PC-9 (cell line): ENCODE results near the gene KRTAP5-9. TPM values are rescaled to one million over a fixed set of nuclear protein-coding genes. Genes with fewer than 3 reads are reported as not detected.
"Not testable (repeated sequence)": the region's sequence is repeated elsewhere in the genome, so short reads cannot be mapped to it uniquely, and the experiment has no call there.

Experiments used
- BruUV-seq: library from RNA; stranded (reverse); fragments of 400-500 nt; replicated peaks from 2 replicates; lab custom pipeline; 2021; lab: Mats Ljungman, UMichigan
- CTCF ChIA-PET: fragments of 300-600 bp; sonication (Branson Sonifier 250); formaldehyde crosslinking; loops from one replicate; lab custom pipeline; 2022; ENCODE audit warnings: antibody characterized with exemption; lab: Charles Lee
- POLR2A ChIA-PET: fragments of 300-600 bp; sonication (Branson Sonifier 250); formaldehyde crosslinking; loops from one replicate; lab custom pipeline; 2022; ENCODE audit warnings: antibody characterized with exemption; ENCODE audit not compliant: unreplicated experiment; lab: Charles Lee
- DNase-seq, 2 experiments: peaks; one replicate each; pipeline versions ENCODE4 v3.0.0 to v3.0.0-alpha.2; 2015 to 2022; ENCODE audit warnings: mixed read lengths in 1 of 2
- H2AFZ ChIP-seq: fragments of 200-600 bp; sonication (generic); 2 replicates; pipeline ENCODE4 v1.8.1; 2017; ENCODE audit warnings: antibody characterized with exemption
- H3F3A ChIP-seq: fragments of 200-600 bp; sonication (generic); 2 replicates; pipeline ENCODE4 v1.8.1; 2017; ENCODE audit warnings: antibody characterized with exemption, mild to moderate bottlenecking, low read depth; ENCODE audit not compliant: insufficient read depth
- H3K27ac ChIP-seq: fragments of 200-600 bp; sonication (generic); 2 replicates; pipeline ENCODE4 v1.6.1; 2016; ENCODE audit warnings: mixed run types
- H3K27me3 ChIP-seq: fragments of 200-600 bp; sonication (generic); 2 replicates; pipeline ENCODE4 v1.6.1; 2016; ENCODE audit warnings: low read depth, mixed run types; ENCODE audit not compliant: insufficient read depth
- H3K36me3 ChIP-seq: fragments of 200-600 bp; sonication (generic); 2 replicates; pipeline ENCODE4 v1.6.1; 2016; ENCODE audit warnings: low read depth, mixed run types
- H3K4me1 ChIP-seq: fragments of 200-600 bp; sonication (generic); replicated peaks from 2 replicates; pipeline ENCODE4 v1.6.1; 2016; ENCODE audit warnings: mixed run types; ENCODE audit not compliant: insufficient read depth
- H3K4me2 ChIP-seq: fragments of 200-600 bp; sonication (generic); 2 replicates; pipeline ENCODE4 v1.6.1; 2017; ENCODE audit warnings: mixed run types
- H3K4me3 ChIP-seq: fragments of 200-600 bp; sonication (generic); 2 replicates; pipeline ENCODE4 v1.6.1; 2016; ENCODE audit warnings: mixed run types
- H3K79me2 ChIP-seq: fragments of 200-600 bp; sonication (generic); 2 replicates; pipeline ENCODE4 v1.6.1; 2017; ENCODE audit warnings: low read depth, mixed run types
- H3K9me2 ChIP-seq: fragments of 200-600 bp; sonication (generic); 2 replicates; pipeline ENCODE4 v1.8.1; 2017; ENCODE audit warnings: mild to moderate bottlenecking; ENCODE audit not compliant: insufficient read depth
- H3K9me3 ChIP-seq: fragments of 200-600 bp; sonication (generic); 2 replicates; pipeline ENCODE4 v1.8.1; 2016; ENCODE audit warnings: low read depth; ENCODE audit not compliant: insufficient read depth
- H4K20me1 ChIP-seq: fragments of 200-600 bp; sonication (generic); 2 replicates; pipeline ENCODE4 v1.8.1; 2017; ENCODE audit not compliant: insufficient read depth
- CTCF ChIP-seq: fragments of 200-600 bp; sonication (generic); conservative IDR thresholded peaks from 2 replicates; pipeline ENCODE4 v1.6.1; 2017; ENCODE audit warnings: mixed run types, antibody characterized with exemption, mild to moderate bottlenecking, moderate library complexity
- EZH2 ChIP-seq: fragments of 200-600 bp; sonication (generic); IDR thresholded peaks from 2 replicates; pipeline ENCODE4 v1.8.0; 2017; ENCODE audit warnings: antibody characterized with exemption, low read depth
- intact Hi-C: fragments of 100-400 bp; cut with micrococcal nuclease; formaldehyde crosslinking; loops from one replicate; pipeline ENCODE4 v1.10.0; 2022; ENCODE audit not compliant: unreplicated experiment
- total RNA-seq: library from RNA; stranded (reverse); gene quantifications from 2 replicates; pipeline ENCODE4 v1.2.3, GENCODE V29; 2021

The KRTAP5-9 gene
- total RNA-seq, 1 experiment from 2014 or later = not detected

GRCh38 chr11:71581826-71582225 lies 33.6 kb downstream of the KRTAP5-9 start:
- H4K20me1 ChIP-seq = no peaks in the 10 kb centered on the region
- H3K9me3 ChIP-seq = no peaks in the 10 kb centered on the region
- peak; percentile 37 to 61 for DNase-seq
- ChIA-PET CTCF (no interaction called here), POLR2A (interaction anchor here (0.6 kb wide), 1 partner anchor 150 kb away, joined by 3 read pairs; no protein-coding TSS in a partner anchor)
- peaks cover 13% of the 10 kb centered on the region for H3K4me1 ChIP-seq
- TF ChIP-seq CTCF (no peak), EZH2 (no peak)
- H2AFZ ChIP-seq = no peak overlapping the region
- peaks cover 12% of the 10 kb centered on the region for H3K27me3 ChIP-seq
- no peak overlapping the region for H3K27ac ChIP-seq
- H3F3A ChIP-seq = peaks cover 8% of the 10 kb centered on the region
- H3K36me3 ChIP-seq = no peaks in the 10 kb centered on the region
- H3K4me2 ChIP-seq = no peak overlapping the region
- no peak overlapping the region for H3K4me3 ChIP-seq
- H3K79me2 ChIP-seq = no peaks in the 10 kb centered on the region
- no peaks in the 10 kb centered on the region for H3K9me2 ChIP-seq
- no TSS peak for BruUV-seq
- intact Hi-C loops = loop anchor here (10.0 kb wide), 1 partner anchor 127 kb away; the partner anchor contains the start of gene NADSYN1

GRCh38 chr11:71582309-71582895 lies 34.2 kb downstream of the KRTAP5-9 start, which contains the start of gene KRTAP5-11:
TSS of gene KRTAP5-11 (minus strand) at chr11:71582875. CDS start at chr11:71582837, 38 bp downstream.
- H3K27ac ChIP-seq = no peak within 1 kb of the TSS
- POLR2A ChIA-PET = interaction anchor here (0.6 kb wide), 1 partner anchor 149 kb away, joined by 3 read pairs; no protein-coding TSS in a partner anchor
- H3K27me3 ChIP-seq = peaks cover 9% of the 10 kb centered on the region
- no peaks in the 10 kb centered on the region for H3K9me3 ChIP-seq
- DNase-seq = no peak
- no TSS peak for BruUV-seq
- no peaks in the 10 kb centered on the region for H3K36me3 ChIP-seq
- intact Hi-C loops = loop anchor here (10.0 kb wide), 1 partner anchor 128 kb away; the partner anchor contains the start of gene NADSYN1
- CTCF ChIA-PET = no interaction called here
- no peaks in the 10 kb centered on the region for H4K20me1 ChIP-seq
- no peak for TF ChIP-seq CTCF
- TF ChIP-seq EZH2 = no peak
- H3K4me1 ChIP-seq = peaks cover 13% of the 10 kb centered on the region
- H3K4me2 ChIP-seq = no peak within 1 kb of the TSS
- peaks cover 8% of the 10 kb centered on the region for H3F3A ChIP-seq
- no peak within 1 kb of the TSS for H2AFZ ChIP-seq
- no peaks in the 10 kb centered on the region for H3K9me2 ChIP-seq
- no peaks in the 10 kb centered on the region for H3K79me2 ChIP-seq
- no peak within 1 kb of the TSS for H3K4me3 ChIP-seq

- H3K4me2 ChIP-seq, H3K27me3 ChIP-seq, POLR2A ChIA-PET, H2AFZ ChIP-seq, DNase-seq, H3F3A ChIP-seq, H3K4me3 ChIP-seq, H3K27ac ChIP-seq, BruUV-seq, CTCF ChIA-PET, H4K20me1 ChIP-seq, H3K9me3 ChIP-seq, H3K79me2 ChIP-seq, H3K36me3 ChIP-seq, H3K9me2 ChIP-seq: not testable (repeated sequence)
- intact Hi-C loops = loop anchor here (10.0 kb wide), 1 partner anchor 128 kb away; the partner anchor contains the start of gene NADSYN1
- peaks cover 13% of the 10 kb centered on the region for H3K4me1 ChIP-seq
Observed at GRCh38 chr11:71582969-71583368, 34.7 kb downstream of the KRTAP5-9 start.

- H2AFZ ChIP-seq, H3K9me2 ChIP-seq, H3K4me3 ChIP-seq, BruUV-seq, H3K36me3 ChIP-seq, H4K20me1 ChIP-seq, H3K27ac ChIP-seq, H3K9me3 ChIP-seq, H3K27me3 ChIP-seq, CTCF ChIA-PET, H3K4me2 ChIP-seq, DNase-seq, POLR2A ChIA-PET, H3K79me2 ChIP-seq: not testable (repeated sequence)
- Histone ChIP-seq H3F3A (peaks cover 18% of the 10 kb centered on the region), H3K4me1 (peaks cover 22% of the 10 kb centered on the region)
- intact Hi-C loops = loop anchor here (10.0 kb wide), 1 partner anchor 131 kb away; the partner anchor contains the start of gene NADSYN1
Observed at GRCh38 chr11:71585673-71586072, 37.5 kb downstream of the KRTAP5-9 start.

- BruUV-seq, H3K4me3 ChIP-seq, H3K27me3 ChIP-seq, H3K9me3 ChIP-seq, H3K27ac ChIP-seq, POLR2A ChIA-PET, H3K9me2 ChIP-seq, H2AFZ ChIP-seq, H4K20me1 ChIP-seq, H3K79me2 ChIP-seq, H3K36me3 ChIP-seq: not testable (repeated sequence)
- 0 out of 2 replicates have a peak overlapping the region, but pooled peaks have one; percentile 52 for H3K4me2 ChIP-seq
- intact Hi-C loops = loop anchor here (2.0 to 10.0 kb wide), 2 partner anchors 134 to 290 kb away; partner anchors contain the start of gene NADSYN1
- H3F3A ChIP-seq = peaks cover 10% of the 10 kb centered on the region
- DNase-seq = peak in 1 of 2 experiments; percentile 24
- CTCF ChIA-PET = interaction anchor here (0.6 kb wide), 1 partner anchor 367 kb away, joined by 3 read pairs; no protein-coding TSS in a partner anchor
- peaks cover 13% of the 10 kb centered on the region for H3K4me1 ChIP-seq
Observed at GRCh38 chr11:71588314-71588713, 40.1 kb downstream of the KRTAP5-9 start.
